Neural cell (in vitro differentiated cells): Measurements from ENCODE around the gene COPA. TPM values are rescaled to one million over a fixed set of nuclear protein-coding genes. Genes with fewer than 3 reads are reported as not detected.

Experiments
- H2AFZ ChIP-seq: fragments of 200-600, 300-800 bp; sonication (generic), shearing (Covaris generic); 2 replicates; pipeline ENCODE4 v1.6.0; 2014; ENCODE audit warnings: low read depth, mild to moderate bottlenecking, antibody characterized with exemption, low read length, moderate library complexity
- H3F3A ChIP-seq: fragments of 200-600 bp; shearing (Covaris generic); 2 replicates; pipeline ENCODE4 v1.6.1; 2016; ENCODE audit warnings: mild to moderate bottlenecking, moderate library complexity, mixed read lengths, antibody characterized with exemption, low read length; ENCODE audit not compliant: insufficient read depth, poor library complexity, severe bottlenecking
- H3K27ac ChIP-seq: fragments of 200-600, 300-800 bp; sonication (generic), shearing (Covaris generic); 2 replicates; pipeline ENCODE4 v1.5.1; 2014; ENCODE audit warnings: mild to moderate bottlenecking, low read length, moderate library complexity
- H3K27me3 ChIP-seq: fragments of 300-800, 200-600 bp; sonication (generic), shearing (Covaris generic); 2 replicates; pipeline ENCODE4 v1.6.0; 2014; ENCODE audit warnings: mild to moderate bottlenecking, low read depth, low read length, moderate library complexity; ENCODE audit not compliant: insufficient read depth
- H3K36me3 ChIP-seq: fragments of 300-800, 200-600 bp; sonication (generic), shearing (Covaris generic); 2 replicates; pipeline ENCODE4 v1.5.1; 2014; ENCODE audit warnings: mild to moderate bottlenecking, antibody characterized with exemption, low read length, moderate library complexity; ENCODE audit not compliant: insufficient read depth
- H3K4me2 ChIP-seq: fragments of 300-800, 200-600 bp; sonication (generic), shearing (Covaris generic); 2 replicates; pipeline ENCODE4 v1.6.0; 2014; ENCODE audit warnings: mild to moderate bottlenecking, low read length
- H3K4me3 ChIP-seq: fragments of 300-800, 200-600 bp; sonication (generic), shearing (Covaris generic); 2 replicates; pipeline ENCODE4 v1.5.1; 2014; ENCODE audit warnings: mild to moderate bottlenecking, low read length, moderate library complexity
- H3K79me2 ChIP-seq: fragments of 200-600 bp; shearing (Covaris generic); replicated peaks from 2 replicates; pipeline ENCODE4 v1.6.0; 2014; ENCODE audit warnings: mild to moderate bottlenecking, low read length, moderate library complexity; ENCODE audit not compliant: insufficient read depth
- H3K9ac ChIP-seq: fragments of 300-800, 200-600 bp; sonication (generic), shearing (Covaris generic); 2 replicates; pipeline ENCODE4 v1.6.1; 2016; ENCODE audit warnings: mild to moderate bottlenecking, low read length, mixed read lengths
- H3K9me2 ChIP-seq: fragments of 200-600 bp; shearing (Covaris generic); 2 replicates; pipeline ENCODE4 v1.6.1; 2016; ENCODE audit warnings: mild to moderate bottlenecking, low read length, mixed read lengths; ENCODE audit not compliant: insufficient read depth
- H3K9me3 ChIP-seq: fragments of 200-600, 300-800 bp; sonication (generic), shearing (Covaris generic); 2 replicates; pipeline ENCODE4 v1.6.1; 2016; ENCODE audit warnings: mild to moderate bottlenecking, mixed run types, low read length, moderate library complexity, mixed read lengths
- H4K20me1 ChIP-seq: fragments of 200-600 bp; shearing (Covaris generic); 2 replicates; pipeline ENCODE4 v1.6.1; 2016; ENCODE audit warnings: mild to moderate bottlenecking, mixed run types; ENCODE audit not compliant: insufficient read depth
- EP300 ChIP-seq: fragments of 450-650 bp; conservative IDR thresholded peaks from 2 replicates; pipeline ENCODE4 v1.6.1; 2014; ENCODE audit warnings: antibody characterized with exemption, mild to moderate bottlenecking, moderate library complexity; ENCODE audit not compliant: poor library complexity, severe bottlenecking
- EZH2 ChIP-seq: fragments of 200-600, 300-800 bp; shearing (Covaris generic), sonication (generic); IDR thresholded peaks from 2 replicates; pipeline ENCODE4 v1.6.1; 2014; ENCODE audit warnings: antibody characterized with exemption, low read length, borderline replicate concordance, mild to moderate bottlenecking; ENCODE audit not compliant: insufficient read depth, poor library complexity, severe bottlenecking
- MXI1 ChIP-seq: fragments of 450-650 bp; conservative IDR thresholded peaks from 2 replicates; pipeline ENCODE4 v1.6.1; 2014; ENCODE audit warnings: antibody characterized with exemption, mild to moderate bottlenecking; ENCODE audit not compliant: poor library complexity, severe bottlenecking
- POLR2AphosphoS5 ChIP-seq: IDR thresholded peaks from 2 replicates; pipeline ENCODE4 v1.6.1; 2012
- RAD21 ChIP-seq: fragments of 450-650 bp; conservative IDR thresholded peaks from 2 replicates; pipeline ENCODE4 v1.6.1; 2014; ENCODE audit warnings: antibody characterized with exemption, mild to moderate bottlenecking, moderate library complexity
- REST ChIP-seq: IDR thresholded peaks from 2 replicates; pipeline ENCODE4 v1.6.1; 2012; ENCODE audit warnings: borderline replicate concordance
- SMC3 ChIP-seq: fragments of 450-650 bp; conservative IDR thresholded peaks from 2 replicates; pipeline ENCODE4 v1.6.1; 2014; ENCODE audit warnings: antibody characterized with exemption, mild to moderate bottlenecking, moderate library complexity; ENCODE audit not compliant: poor library complexity
- TAF1 ChIP-seq: IDR thresholded peaks from 2 replicates; pipeline ENCODE4 v1.6.1; 2012; ENCODE audit warnings: low read depth
- polyA plus RNA-seq: library from polyadenylated mRNA; depleted of rRNA; stranded (reverse); fragments of >200 nt; gene quantifications from 2 replicates; pipeline ENCODE4 v1.2.3, GENCODE V29; 2014
- TF ChIP-seq, protein P1 (sequence below): fragments of 450-650 bp; IDR thresholded peaks from 2 replicates; pipeline ENCODE4 v1.5.1; 2014; ENCODE audit warnings: antibody characterized with exemption, mild to moderate bottlenecking, moderate library complexity; ENCODE audit not compliant: poor library complexity, severe bottlenecking

Gene COPA
- polyA plus RNA-seq, 1 donor from 2014 or later, result 75.0 TPM

DNA sequence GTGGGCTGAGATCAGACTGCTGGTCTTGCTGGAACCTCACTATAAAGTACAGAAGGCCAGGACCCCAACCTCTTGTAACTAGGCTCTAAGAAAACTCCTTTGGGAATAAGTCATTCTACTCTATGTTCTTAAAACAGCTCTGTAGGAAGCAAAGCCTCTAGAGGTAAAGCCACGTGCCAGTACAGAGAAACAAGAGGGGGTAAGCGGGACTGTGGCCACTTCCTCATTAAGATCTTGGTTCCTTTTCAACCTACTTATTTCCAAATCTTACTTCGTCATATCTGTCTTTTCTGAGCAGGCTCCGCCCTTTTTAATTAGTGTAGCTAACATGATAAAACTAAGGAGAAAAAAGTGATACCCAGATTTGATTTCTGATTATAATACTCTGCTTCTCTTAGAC, 3.9 kb upstream of the COPA start:
- Histone ChIP-seq H3K9me3 (no peaks in the 10 kb centered on the region), H3K4me3 (no peak overlapping the region), H3K27me3 (no peaks in the 10 kb centered on the region), H3K9me2 (no peaks in the 10 kb centered on the region), H3K4me2 (no peak overlapping the region), H3F3A (no peaks in the 10 kb centered on the region), H3K9ac (no peak overlapping the region), H2AFZ (no peak overlapping the region), H3K79me2 (peaks cover 30% of the 10 kb centered on the region), H3K27ac (no peak overlapping the region), H4K20me1 (no peaks in the 10 kb centered on the region), H3K36me3 (no peaks in the 10 kb centered on the region)
- TF ChIP-seq EZH2, result no peak
- TF ChIP-seq EP300, result no peak
- TF ChIP-seq SMC3, result no peak
- no peak for TF ChIP-seq REST
- TF ChIP-seq POLR2AphosphoS5, result no peak
- no peak for TF ChIP-seq RAD21
- no peak for TF ChIP-seq MXI1
- TF ChIP-seq, protein P1, sequence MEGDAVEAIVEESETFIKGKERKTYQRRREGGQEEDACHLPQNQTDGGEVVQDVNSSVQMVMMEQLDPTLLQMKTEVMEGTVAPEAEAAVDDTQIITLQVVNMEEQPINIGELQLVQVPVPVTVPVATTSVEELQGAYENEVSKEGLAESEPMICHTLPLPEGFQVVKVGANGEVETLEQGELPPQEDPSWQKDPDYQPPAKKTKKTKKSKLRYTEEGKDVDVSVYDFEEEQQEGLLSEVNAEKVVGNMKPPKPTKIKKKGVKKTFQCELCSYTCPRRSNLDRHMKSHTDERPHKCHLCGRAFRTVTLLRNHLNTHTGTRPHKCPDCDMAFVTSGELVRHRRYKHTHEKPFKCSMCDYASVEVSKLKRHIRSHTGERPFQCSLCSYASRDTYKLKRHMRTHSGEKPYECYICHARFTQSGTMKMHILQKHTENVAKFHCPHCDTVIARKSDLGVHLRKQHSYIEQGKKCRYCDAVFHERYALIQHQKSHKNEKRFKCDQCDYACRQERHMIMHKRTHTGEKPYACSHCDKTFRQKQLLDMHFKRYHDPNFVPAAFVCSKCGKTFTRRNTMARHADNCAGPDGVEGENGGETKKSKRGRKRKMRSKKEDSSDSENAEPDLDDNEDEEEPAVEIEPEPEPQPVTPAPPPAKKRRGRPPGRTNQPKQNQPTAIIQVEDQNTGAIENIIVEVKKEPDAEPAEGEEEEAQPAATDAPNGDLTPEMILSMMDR, result no peak
- no peak for TF ChIP-seq TAF1

GRCh38 chr1:160346463-160346862, 3.4 kb upstream of the COPA start:
- H3K27ac ChIP-seq, result no peak overlapping the region
- no peak for TF ChIP-seq MXI1
- TF ChIP-seq POLR2AphosphoS5, result no peak
- TF ChIP-seq TAF1, result no peak
- no peak for TF ChIP-seq RAD21
- no peak for TF ChIP-seq EP300
- no peak for TF ChIP-seq REST
- no peak for TF ChIP-seq SMC3
- TF ChIP-seq EZH2, result no peak
- TF ChIP-seq, protein P1, result no peak
- H3K9me3 ChIP-seq, result no peaks in the 10 kb centered on the region
- H3K4me3 ChIP-seq, result no peak overlapping the region
- H3K9me2 ChIP-seq, result no peaks in the 10 kb centered on the region
- no peak overlapping the region for H2AFZ ChIP-seq
- H3K4me2 ChIP-seq, result no peak overlapping the region
- H3K27me3 ChIP-seq, result no peaks in the 10 kb centered on the region
- no peaks in the 10 kb centered on the region for H3K36me3 ChIP-seq
- no peak overlapping the region for H3K9ac ChIP-seq
- H4K20me1 ChIP-seq, result no peaks in the 10 kb centered on the region
- H3K79me2 ChIP-seq, result peaks cover 35% of the 10 kb centered on the region
- no peaks in the 10 kb centered on the region for H3F3A ChIP-seq
